K562 (cell line): ENCODE data around the gene DCXR. TPM values are rescaled to one million over a fixed set of nuclear protein-coding genes. Genes with fewer than 3 reads are reported as not detected.

ENCODE experiments used
- ARNT ChIP-seq, 2 experiments: fragments of 450-650 bp; IDR thresholded peaks; 2 replicates each; pipeline ENCODE4 v1.6.1; 2016; ENCODE audit warnings: mild to moderate bottlenecking in 1 of 2
- ATF3 ChIP-seq, 2 experiments: fragments of 450-650 bp in 1 of 2; sonication (generic) in 1 of 2; formaldehyde crosslinking in 1 of 2; IDR thresholded peaks in 1 of 2; conservative IDR thresholded peaks in 1 of 2; 2 replicates each; pipeline versions ENCODE4 v1.6.1 to v1.8.1; 2016 to 2023; ENCODE audit warnings: mild to moderate bottlenecking in 2 of 2, moderate library complexity in 2 of 2, inconsistent platforms in 1 of 2, missing genetic modification reagents in 1 of 2
- CEBPZ ChIP-seq: fragments of 150-350 bp; IDR thresholded peaks from 2 replicates; pipeline ENCODE4 v1.6.1; 2014; ENCODE audit warnings: low read depth, mild to moderate bottlenecking, low read length, borderline replicate concordance
- FOXK2 ChIP-seq, 2 experiments: fragments of 450-650 bp; IDR thresholded peaks in 1 of 2; conservative IDR thresholded peaks in 1 of 2; 2 replicates each; pipeline ENCODE4 v1.6.1; 2016; ENCODE audit warnings: low read depth in 2 of 2, mild to moderate bottlenecking in 1 of 2
- KLF16 ChIP-seq: IDR thresholded peaks from 2 replicates; pipeline ENCODE4 v1.6.1; 2016; ENCODE audit warnings: antibody characterized with exemption
- MTF1 ChIP-seq: fragments of 250-450 bp; sonication (Bioruptor Pico); IDR thresholded peaks from 2 replicates; pipeline ENCODE4 v1.9.0; 2021; ENCODE audit warnings: moderate library complexity, mild to moderate bottlenecking, inconsistent platforms, borderline replicate concordance
- RBM15 ChIP-seq: fragments of 200-400 bp; formaldehyde crosslinking; IDR thresholded peaks from 2 replicates; pipeline ENCODE4 v1.6.1; 2018; ENCODE audit warnings: mild to moderate bottlenecking, low read length, moderate library complexity; ENCODE audit not compliant: insufficient read depth
- RREB1 ChIP-seq: fragments of 250-450 bp; sonication (Bioruptor Pico); IDR thresholded peaks from 2 replicates; pipeline ENCODE4 v1.4.0; 2020
- SAFB ChIP-seq: fragments of 200-400 bp; formaldehyde crosslinking; IDR thresholded peaks from 2 replicates; pipeline ENCODE4 v1.6.1; 2017; ENCODE audit warnings: low read depth, low read length, borderline replicate concordance
- ZHX1 ChIP-seq: fragments of 150-350 bp; conservative IDR thresholded peaks from 2 replicates; pipeline ENCODE4 v1.6.1; 2014; ENCODE audit warnings: low read length
- ZKSCAN1 ChIP-seq: fragments of 150-350 bp; IDR thresholded peaks from 2 replicates; pipeline ENCODE4 v1.6.1; 2016; ENCODE audit warnings: low read depth, low read length
- ZNF133 ChIP-seq: fragments of 250-450 bp; sonication (Bioruptor Pico); IDR thresholded peaks from 2 replicates; pipeline ENCODE4 v1.4.0; 2020; ENCODE audit warnings: mild to moderate bottlenecking
- polyA plus RNA-seq, 8 experiments: library from polyadenylated mRNA; depleted of rRNA in 4 of 8; stranded (reverse) in 5 of 8; unstranded in 3 of 8; fragments of >200 nt; fragmentation: Nextera tagmentation in 2 of 8; fragmentation: Illumina TruSeq in 1 of 8; extraction: Ambion mirVana in 2 of 8; extraction: Trizol in 1 of 8; gene quantifications; 2 replicates each; pipeline versions ENCODE4 v1.2.1 to v1.2.3, GENCODE V29; 2011 to 2014; ENCODE audit warnings: inconsistent platforms in 1 of 8, missing spikeins in 1 of 8
- total RNA-seq, 7 experiments: library from RNA; depleted of rRNA in 6 of 7; stranded (reverse); fragments of >200 nt in 6 of 7; fragmentation: Illumina TruSeq in 2 of 7; extraction: Trizol in 2 of 7; gene quantifications; 2 replicates each; pipeline versions ENCODE4 v1.2.1 to v1.2.3, GENCODE V29; 2011 to 2021; ENCODE audit warnings: low replicate concordance in 1 of 7

The DCXR gene
- total and polyA plus RNA-seq, 9 of the 15 experiments (the other 6 are each of a cell fraction or from before 2014, with no cell fraction given) = 21.3 to 274 (median 156) TPM

- TF ChIP-seq RREB1 (no peak), SAFB (no peak), ZKSCAN1 (no peak), MTF1 (CRISPR knock-in tag) (no peak), FOXK2 (conservative IDR thresholded peaks at IDR 0.05 in 1 of 2, IDR thresholded peaks at IDR 0.05 in 1 of 2; ENCODE audit: low read depth in 2 of 2) (no peak), ARNT (IDR thresholded peaks at IDR 0.05) (no peak), ATF3 (IDR thresholded peaks at IDR 0.05) (no peak), ATF3 (CRISPR knock-in tag; conservative IDR thresholded peaks at IDR 0.05) (no peak), KLF16 (no peak), ZHX1 (no peak), RBM15 (no peak), CEBPZ (no peak), ZNF133 (CRISPR knock-in tag) (no peak)
Observed at GRCh38 chr17:82051776-82052637, 14.5 kb upstream of the DCXR start, which contains the start of the genes GPS1 and RFNG (continued).
